IMR-90 (cell line): ENCODE data around the gene GPD1.

Experiments used
- BHLHE40 ChIP-seq: fragments of 150-350 bp; IDR thresholded peaks from 2 replicates; pipeline ENCODE4 v1.6.1; 2016; ENCODE audit warnings: mild to moderate bottlenecking, low read depth, low read length
- CEBPB ChIP-seq: IDR thresholded peaks from 2 replicates; pipeline ENCODE4 v1.6.1; 2012; ENCODE audit warnings: low read depth, low read length, improper control_type of control experiment
- CHD1 ChIP-seq: IDR thresholded peaks from 2 replicates; pipeline ENCODE4 v1.6.1; 2012; ENCODE audit warnings: low read depth, low read length, improper control_type of control experiment
- CTCF ChIP-seq: conservative IDR thresholded peaks from 2 replicates; pipeline ENCODE4 v1.5.1; 2012; ENCODE audit warnings: mild to moderate bottlenecking, low read depth, low read length, improper control_type of control experiment
- ELK1 ChIP-seq: fragments of 150-350 bp; IDR thresholded peaks from 2 replicates; pipeline ENCODE4 v1.6.1; 2016; ENCODE audit warnings: low read depth, mild to moderate bottlenecking, low read length, moderate library complexity, borderline replicate concordance
- MAFK ChIP-seq: IDR thresholded peaks from 2 replicates; pipeline ENCODE4 v1.6.1; 2012; ENCODE audit warnings: low read depth, low read length, improper control_type of control experiment
- MAZ ChIP-seq: IDR thresholded peaks from 2 replicates; pipeline ENCODE4 v1.6.1; 2012; ENCODE audit warnings: low read depth, mild to moderate bottlenecking, low read length, improper control_type of control experiment, moderate library complexity, borderline replicate concordance
- MXI1 ChIP-seq: IDR thresholded peaks from 2 replicates; pipeline ENCODE4 v1.6.1; 2012; ENCODE audit warnings: low read depth, mild to moderate bottlenecking, low read length, moderate library complexity, borderline replicate concordance
- POLR2A ChIP-seq: IDR thresholded peaks from 2 replicates; pipeline ENCODE4 v1.6.1; 2012; ENCODE audit warnings: mild to moderate bottlenecking, low read depth, low read length
- RAD21 ChIP-seq: IDR thresholded peaks from 2 replicates; pipeline ENCODE4 v1.6.1; 2012; ENCODE audit warnings: low read length, improper control_type of control experiment
- RCOR1 ChIP-seq: IDR thresholded peaks from 2 replicates; pipeline ENCODE4 v1.6.1; 2012; ENCODE audit warnings: mild to moderate bottlenecking, low read length, improper control_type of control experiment; ENCODE audit not compliant: insufficient replicate concordance
- SMC3 ChIP-seq: fragments of 150-350 bp; IDR thresholded peaks from 2 replicates; pipeline ENCODE4 v1.6.1; 2016; ENCODE audit warnings: low read depth, mild to moderate bottlenecking, antibody characterized with exemption, low read length, moderate library complexity

GRCh38 chr12:50057896-50058670 is 45.7 kb upstream of the GPD1 start:
- no peak for TF ChIP-seq CTCF
- TF ChIP-seq CEBPB = no peak
- no peak for TF ChIP-seq POLR2A
- TF ChIP-seq MAFK = no peak
- no peak for TF ChIP-seq SMC3
- TF ChIP-seq RCOR1 = no peak
- TF ChIP-seq RAD21 = no peak
- no peak for TF ChIP-seq ELK1
- no peak for TF ChIP-seq CHD1
- no peak for TF ChIP-seq MAZ
- TF ChIP-seq MXI1 = no peak
- no peak for TF ChIP-seq BHLHE40
